Right cardiac atrium (tissue), 5 donors: ENCODE data around the gene C16orf46. TPM values are rescaled to one million over a fixed set of nuclear protein-coding genes. Genes with fewer than 3 reads are reported as not detected.

ENCODE experiments used
- ATAC-seq, 2 donors: fragments of 200-7000 bp; cut with Tn5 transposase; one replicate each; pipeline versions ENCODE4 v1.8.0 to v1.9.1; 2020; ENCODE audit warnings: moderate library complexity in 2 of 2, mild to moderate bottlenecking in 1 of 2
- DNase-seq, 3 donors: peaks; one replicate each; pipeline ENCODE4 v3.0.0-alpha.2; 2020
- H3K27ac ChIP-seq: one replicate; pipeline ENCODE4 v1.5.1; 2013; ENCODE audit warnings: mild to moderate bottlenecking, low read length, control low read depth, moderate library complexity
- H3K27me3 ChIP-seq: one replicate; pipeline ENCODE4 v1.6.1; 2013; ENCODE audit not compliant: control insufficient read depth, insufficient read depth
- H3K4me1 ChIP-seq: one replicate; pipeline ENCODE4 v1.6.1; 2013; ENCODE audit warnings: low read length; ENCODE audit not compliant: control insufficient read depth, insufficient read depth
- H3K4me3 ChIP-seq: one replicate; pipeline ENCODE4 v1.5.1; 2013; ENCODE audit warnings: low read length, control low read depth
- H3K9me3 ChIP-seq: one replicate; pipeline ENCODE4 v1.6.1; 2013; ENCODE audit warnings: low read length; ENCODE audit not compliant: control insufficient read depth
- WGBS: extraction: QIAGEN DNeasy Blood & Tissue Kit; methylation state at CpG from one replicate; pipeline ENCODE4 v1.1.7; 2013; 5-methylcytosine and 5-hydroxymethylcytosine counted together
- intact Hi-C, 4 donors: fragments of 100-400 bp; cut with DNase I; formaldehyde crosslinking; loops; one replicate each; pipeline versions ENCODE4 v1.11.0 to v1.14.0; 2022 to 2023
- polyA plus RNA-seq: library from polyadenylated mRNA; stranded (reverse); fragments of 200-250 nt; gene quantifications from one replicate; pipeline ENCODE4 v1.2.3, GENCODE V29; 2013
- total RNA-seq, 4 donors: library from RNA; stranded (reverse); fragmentation: NEBNext Ultra II Directional; extraction: Animal tissue kit (Norgen Biotek cat#: 25700); gene quantifications; one replicate each; pipeline ENCODE4 v1.2.1, GENCODE V29; 2021
- donor health status: healthy with polysubstance abuse.
- donor health status: DM: no; HTN: yes; CAD: no.
- donor health status: DM: no; HTN: no; CAD: no.
- donor health status: DM: no; HTN: yes; CAD: no; lungs with severe emphysema.
- donor health status: DM: yes; HTN: yes; CAD: no.

The C16orf46 gene
- total and polyA plus RNA-seq, 5 donors: 0.47 to 0.97 (median 0.52) TPM; not detected in 2

DNA sequence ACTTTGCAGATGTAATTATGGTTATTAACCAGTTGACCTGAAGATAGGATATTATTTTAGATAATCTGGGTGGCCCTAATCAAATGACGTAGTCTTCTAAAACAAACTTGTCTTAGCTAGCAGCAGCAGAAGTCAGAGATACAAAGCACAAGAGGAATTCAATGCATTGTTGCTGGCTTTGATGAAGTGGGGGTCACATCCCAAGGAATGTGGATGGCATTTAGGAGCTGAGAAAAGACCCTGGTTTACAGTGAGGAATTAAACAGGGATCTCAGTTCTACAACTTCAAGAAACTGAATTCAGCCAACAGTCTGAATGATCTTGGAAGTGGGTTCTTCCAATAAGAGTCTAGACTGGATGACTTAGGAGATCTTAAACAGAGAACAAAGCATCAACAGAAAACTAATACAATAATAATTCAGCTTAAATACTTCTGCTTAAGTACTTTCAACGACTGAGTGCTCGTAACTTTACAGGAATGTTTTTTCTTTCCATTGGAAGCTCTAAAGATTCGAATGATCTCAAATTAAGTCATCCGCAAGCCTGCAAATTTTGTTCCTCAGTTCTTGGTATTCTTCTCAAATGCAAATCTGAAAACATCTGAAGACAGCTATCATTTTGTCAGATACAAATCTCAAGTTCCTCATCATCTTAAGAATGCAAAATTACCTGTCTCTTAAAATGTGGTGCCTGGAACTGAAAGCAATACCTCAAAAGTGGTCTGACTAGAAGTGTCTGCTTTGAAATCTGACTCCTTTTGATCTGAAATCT lies 3.3 kb downstream of the C16orf46 start:
- no peak for DNase-seq
- no peak for ATAC-seq
- H3K9me3 ChIP-seq: no peaks in the 10 kb centered on the region
- no peaks in the 10 kb centered on the region for H3K27me3 ChIP-seq
- no peak overlapping the region for H3K4me3 ChIP-seq
- WGBS: 71% methylated on average over 5 of the region's 5 CpGs
- H3K27ac ChIP-seq: no peak overlapping the region
- intact Hi-C loops: no loop called here
- no peaks in the 10 kb centered on the region for H3K4me1 ChIP-seq

DNA sequence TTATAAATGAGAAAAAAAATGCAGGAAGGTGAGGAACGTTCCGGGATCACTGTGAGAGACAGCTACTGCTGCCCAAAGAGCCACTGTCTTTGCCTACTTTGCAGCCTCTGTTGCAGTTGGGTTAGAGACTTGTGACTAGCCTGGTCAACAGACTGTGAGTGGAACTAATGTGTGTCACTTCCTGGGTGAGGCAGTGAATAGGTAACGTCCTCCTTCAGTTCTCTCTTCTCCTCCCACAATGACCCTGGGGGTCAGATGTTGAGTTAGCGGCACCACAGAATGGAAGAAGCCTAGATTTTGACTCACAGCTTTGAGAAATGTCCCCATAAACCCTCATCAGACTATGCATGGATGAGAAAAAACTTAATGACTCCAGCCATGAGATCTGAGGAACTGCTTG lies 5.2 kb downstream of the C16orf46 start:
- H3K27ac ChIP-seq: no peak overlapping the region
- H3K9me3 ChIP-seq: no peaks in the 10 kb centered on the region
- no peaks in the 10 kb centered on the region for H3K4me1 ChIP-seq
- intact Hi-C loops: no loop called here
- H3K27me3 ChIP-seq: no peaks in the 10 kb centered on the region
- no peak for ATAC-seq
- 82% methylated on average over 4 of the region's 4 CpGs for WGBS
- H3K4me3 ChIP-seq: no peak overlapping the region
- no peak for DNase-seq

DNA sequence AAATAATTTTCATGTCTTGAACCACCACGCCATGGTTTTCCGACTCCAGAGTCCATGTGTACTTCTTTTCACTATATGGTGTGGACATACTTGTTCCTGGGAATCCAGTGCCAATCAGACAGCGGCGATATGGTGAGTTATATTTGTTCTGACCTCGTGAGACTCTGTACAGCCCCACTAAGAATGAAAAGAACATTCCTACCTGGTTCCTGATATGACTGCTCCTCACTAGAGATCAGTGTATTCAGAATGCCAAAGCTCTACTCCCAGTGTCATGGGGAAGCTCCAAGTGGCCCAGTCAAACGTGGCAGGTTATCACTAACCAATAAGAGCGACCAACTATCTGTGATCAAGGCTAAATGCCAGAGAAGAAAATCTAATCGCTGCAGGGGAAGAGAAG lies 6.1 kb downstream of the C16orf46 start:
- no peaks in the 10 kb centered on the region for H3K9me3 ChIP-seq
- no peaks in the 10 kb centered on the region for H3K4me1 ChIP-seq
- no peak overlapping the region for H3K4me3 ChIP-seq
- ATAC-seq (no peak), DNase-seq (no peak)
- no peaks in the 10 kb centered on the region for H3K27me3 ChIP-seq
- intact Hi-C loops: no loop called here
- no peak overlapping the region for H3K27ac ChIP-seq
- 66% methylated on average over 8 of the region's 8 CpGs for WGBS

DNA sequence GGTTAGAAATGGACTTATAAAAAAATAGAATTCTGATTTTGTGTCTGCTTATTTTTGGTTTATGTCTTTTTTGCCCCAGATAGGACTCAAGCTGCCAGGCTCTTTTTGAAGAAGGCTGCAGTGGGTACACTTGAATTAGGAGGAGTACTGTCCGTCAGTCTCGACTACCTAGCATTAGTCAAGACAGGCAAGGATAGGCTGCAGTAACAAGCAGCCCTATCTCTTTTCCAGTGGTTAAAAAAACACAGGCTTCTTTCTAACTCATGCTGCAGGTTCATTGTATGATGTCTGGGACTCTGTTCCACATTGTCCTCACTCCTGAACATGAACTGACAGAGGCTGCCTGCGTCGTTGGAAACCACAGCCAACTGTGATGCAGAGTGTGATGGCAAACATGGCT lies 8.0 kb downstream of the C16orf46 start:
- intact Hi-C loops: no loop called here
- Histone ChIP-seq H3K4me3 (no peak overlapping the region), H3K9me3 (no peaks in the 10 kb centered on the region), H3K4me1 (no peaks in the 10 kb centered on the region), H3K27ac (no peak overlapping the region), H3K27me3 (no peaks in the 10 kb centered on the region)
- ATAC-seq (no peak), DNase-seq (no peak)
- 94% methylated on average over 4 of the region's 4 CpGs for WGBS

DNA sequence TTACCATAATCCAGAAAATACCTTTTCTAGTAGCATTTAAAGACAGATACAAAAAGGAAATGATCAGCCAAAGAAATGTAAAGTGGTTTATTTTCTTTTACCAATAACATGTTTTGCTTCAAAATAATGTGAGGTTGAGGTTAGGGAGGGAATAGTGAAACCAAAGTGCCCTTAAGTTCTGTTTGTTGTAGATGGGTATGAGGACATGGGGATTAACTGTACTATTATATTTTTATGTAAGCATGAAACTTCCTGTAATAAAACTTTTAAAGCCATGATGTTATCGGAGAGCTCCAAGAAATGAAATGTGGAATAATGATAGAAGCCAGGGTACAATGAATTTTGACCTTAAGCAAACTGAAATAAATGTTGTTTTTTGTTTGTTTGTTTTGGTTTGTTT lies 9.9 kb downstream of the C16orf46 start:
- intact Hi-C loops: no loop called here
- DNase-seq: no peak
- Histone ChIP-seq H3K4me1 (no peaks in the 10 kb centered on the region), H3K4me3 (no peak overlapping the region), H3K27ac (no peak overlapping the region), H3K9me3 (no peaks in the 10 kb centered on the region), H3K27me3 (no peaks in the 10 kb centered on the region)
- no peak for ATAC-seq
- 91% methylated on average over 1 of the region's 1 CpG for WGBS

DNA sequence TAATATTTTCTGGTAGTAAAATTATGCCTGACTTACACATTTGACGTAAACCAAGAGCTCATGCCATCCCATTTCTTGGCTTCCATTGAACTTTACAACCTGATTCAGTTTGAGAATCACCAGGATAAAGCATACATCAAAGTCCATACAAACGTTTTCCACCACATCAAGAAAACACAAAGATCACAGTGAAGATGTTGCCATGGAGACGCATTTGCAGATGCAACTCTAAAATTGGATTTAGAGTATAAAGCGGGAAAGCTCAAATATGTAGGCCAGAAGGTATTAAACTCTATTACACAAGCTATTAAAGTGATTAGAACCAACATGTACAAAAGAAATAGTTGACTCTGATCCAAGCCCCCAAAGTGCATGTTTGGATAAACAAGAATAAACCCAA lies 10.4 kb downstream of the C16orf46 start:
- Histone ChIP-seq H3K4me1 (no peaks in the 10 kb centered on the region), H3K27ac (no peak overlapping the region), H3K9me3 (no peaks in the 10 kb centered on the region), H3K27me3 (no peaks in the 10 kb centered on the region), H3K4me3 (no peak overlapping the region)
- no peak for ATAC-seq
- intact Hi-C loops: no loop called here
- no peak for DNase-seq
- 77% methylated on average over 4 of the region's 4 CpGs for WGBS

DNA sequence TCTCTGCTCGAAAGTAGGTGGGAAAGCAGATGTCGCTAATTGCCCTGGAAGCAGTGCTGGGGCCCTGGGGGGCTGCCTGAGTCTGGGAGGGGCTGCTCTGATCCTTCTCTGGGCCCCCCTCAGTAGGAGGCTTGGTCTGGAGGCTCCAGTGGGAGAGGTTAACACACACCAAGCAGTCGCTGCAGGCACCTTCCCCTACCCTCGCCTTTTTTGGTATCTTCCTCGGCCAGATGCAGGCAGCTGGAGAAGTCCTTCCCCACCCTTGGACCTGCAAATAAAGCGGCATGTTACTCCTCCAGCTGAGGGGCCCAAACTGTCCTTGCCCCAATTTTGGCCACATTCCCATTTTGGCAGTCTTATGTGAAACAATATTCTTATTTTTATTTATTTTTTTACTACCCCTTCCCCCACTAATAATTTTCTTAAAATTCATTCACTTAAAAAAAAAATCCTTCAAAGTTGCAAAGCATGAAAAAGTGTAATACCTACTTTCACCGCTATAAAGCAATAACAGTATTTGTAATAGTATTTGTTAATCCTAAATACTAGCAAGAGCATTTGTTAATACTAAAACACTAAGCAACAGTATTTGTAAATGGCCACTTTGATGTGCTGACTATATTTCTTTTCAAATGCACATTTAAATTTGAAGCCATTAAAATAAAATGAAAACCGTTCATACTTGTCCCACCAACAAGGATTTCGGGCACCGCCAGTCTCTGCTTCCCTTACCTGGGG lies 15.0 kb downstream of the C16orf46 start:
- no peaks in the 10 kb centered on the region for H3K4me1 ChIP-seq
- no peaks in the 10 kb centered on the region for H3K9me3 ChIP-seq
- no peaks in the 10 kb centered on the region for H3K27me3 ChIP-seq
- ATAC-seq (no peak), DNase-seq (no peak)
- 88% methylated on average over 10 of the region's 10 CpGs for WGBS
- no peak overlapping the region for H3K4me3 ChIP-seq
- intact Hi-C loops: no loop called here
- H3K27ac ChIP-seq: no peak overlapping the region

DNA sequence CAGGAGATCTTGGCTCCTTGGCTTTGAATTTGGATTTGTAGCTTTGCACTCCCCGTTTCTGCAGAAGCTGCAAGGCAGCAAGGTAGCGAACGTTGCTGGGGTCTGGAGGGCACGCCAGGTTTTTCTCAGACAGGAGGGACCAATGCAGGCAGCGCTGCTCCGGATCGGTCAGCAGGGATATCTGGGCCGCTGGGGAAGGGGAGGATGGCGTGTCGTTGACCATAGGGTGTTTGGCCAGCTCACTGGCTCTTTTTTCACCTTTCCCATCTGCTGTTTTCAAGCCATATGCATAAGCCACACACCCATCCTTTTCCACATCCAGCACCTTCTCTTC lies 15.8 kb downstream of the C16orf46 start:
- intact Hi-C loops: no loop called here
- 90% methylated on average over 10 of the region's 10 CpGs for WGBS
- no peak for ATAC-seq

DNA sequence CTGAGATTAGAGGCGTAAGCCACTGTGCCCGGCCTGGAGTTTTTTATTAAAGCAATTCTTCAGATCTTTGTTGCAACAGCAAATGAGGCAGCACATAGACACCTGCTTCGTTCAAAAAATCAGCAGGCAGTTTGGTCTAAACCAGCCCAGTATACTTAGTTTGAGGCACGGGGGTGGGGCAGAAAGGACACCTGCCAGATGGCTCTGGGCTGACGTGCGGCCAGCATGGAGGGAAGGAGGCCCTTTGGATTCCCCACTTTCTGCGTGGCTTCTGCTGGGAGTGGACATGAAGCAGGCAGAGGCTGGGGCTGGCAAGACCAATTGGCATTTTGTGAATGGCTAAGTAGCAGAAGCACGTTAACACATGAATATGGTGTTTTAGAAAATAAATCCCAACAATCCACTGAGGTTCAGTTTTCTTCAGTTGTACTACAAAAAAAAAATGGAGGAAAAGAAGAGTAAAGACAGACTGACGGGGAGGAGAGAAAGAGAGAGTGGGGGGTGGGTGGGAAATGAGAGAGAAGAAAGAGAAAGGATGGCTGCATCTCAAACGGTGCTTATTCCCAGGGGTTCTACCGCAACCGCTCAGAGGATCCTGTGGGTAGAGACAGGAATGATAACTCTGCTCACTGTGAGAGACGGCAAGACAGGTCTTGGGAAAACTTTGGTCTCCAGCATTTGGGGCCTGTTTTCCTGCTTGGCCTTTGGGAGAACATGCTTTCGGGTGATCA lies 16.3 kb downstream of the C16orf46 start:
- no peak for ATAC-seq
- intact Hi-C loops: no loop called here
- H3K9me3 ChIP-seq: no peaks in the 10 kb centered on the region
- no peaks in the 10 kb centered on the region for H3K27me3 ChIP-seq
- WGBS: 84% methylated on average over 14 of the region's 14 CpGs
- H3K4me1 ChIP-seq: no peaks in the 10 kb centered on the region
- DNase-seq: no peak
- H3K4me3 ChIP-seq: no peak overlapping the region
- no peak overlapping the region for H3K27ac ChIP-seq

More for the DNA sequence above, 15.8 kb downstream of the C16orf46 start:
- Histone ChIP-seq H3K4me1 (no peaks in the 10 kb centered on the region), H3K27me3 (no peaks in the 10 kb centered on the region), H3K4me3 (no peak overlapping the region), H3K27ac (no peak overlapping the region), H3K9me3 (no peaks in the 10 kb centered on the region)
- no peak for DNase-seq

DNA sequence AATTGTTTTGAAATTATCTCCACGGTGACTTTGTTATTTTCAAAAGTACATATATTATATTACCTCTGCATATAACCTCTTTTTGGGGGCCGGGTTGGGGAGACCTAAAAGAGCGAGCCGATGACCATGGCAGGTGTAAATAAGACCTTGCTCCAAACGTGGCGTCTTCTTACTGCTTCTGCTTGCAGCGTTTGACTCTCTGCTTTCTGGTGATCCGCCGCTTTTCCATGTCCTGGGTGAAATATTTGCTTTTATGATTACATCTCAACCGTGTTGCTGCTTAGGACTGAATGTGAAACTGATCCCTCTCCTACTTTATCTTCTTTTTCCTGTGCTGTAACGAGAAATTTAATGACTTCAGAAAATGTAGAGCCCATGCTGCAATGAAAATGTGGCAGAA lies 23.3 kb downstream of the C16orf46 start:
- no peak for DNase-seq
- no peak overlapping the region for H3K4me3 ChIP-seq
- intact Hi-C loops: no loop called here
- WGBS: 83% methylated on average over 11 of the region's 11 CpGs
- no peak overlapping the region for H3K27ac ChIP-seq
- H3K27me3 ChIP-seq: no peaks in the 10 kb centered on the region
- peaks cover 2% of the 10 kb centered on the region for H3K9me3 ChIP-seq
- no peak for ATAC-seq
- H3K4me1 ChIP-seq: no peaks in the 10 kb centered on the region

DNA sequence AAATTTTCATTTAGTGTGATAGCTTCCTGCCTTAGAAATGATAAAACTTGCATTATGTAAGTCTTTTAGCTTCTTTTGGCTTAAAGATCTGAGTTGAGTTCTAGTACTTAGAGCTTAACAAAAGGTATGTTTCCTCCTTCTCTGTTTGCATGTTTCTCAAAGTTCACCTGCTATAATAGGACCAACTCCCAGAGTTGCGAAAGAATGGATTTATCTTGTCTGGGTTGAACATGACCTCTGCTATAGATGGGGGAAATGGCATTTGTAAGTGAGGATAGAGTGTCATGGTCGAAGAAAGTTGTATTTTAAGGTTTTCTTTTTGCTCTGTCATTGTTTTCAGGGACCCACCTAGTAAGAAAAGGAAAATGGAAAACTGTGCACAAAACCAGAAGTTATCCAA lies 34.2 kb downstream of the C16orf46 start:
- ATAC-seq (no peak), DNase-seq (no peak)
- 98% methylated on average over 2 of the region's 2 CpGs for WGBS
- Histone ChIP-seq H3K4me1 (no peaks in the 10 kb centered on the region), H3K27ac (no peak overlapping the region), H3K4me3 (no peak overlapping the region), H3K9me3 (no peaks in the 10 kb centered on the region), H3K27me3 (no peaks in the 10 kb centered on the region)
- intact Hi-C loops: no loop called here
